Measurements from ENCODE around the gene HEXIM2. TPM values are rescaled to one million over a fixed set of nuclear protein-coding genes. Genes with fewer than 3 reads are reported as not detected.

The HEXIM2 gene
- total RNA-seq, 2 experiments from 2014 or later = 5.3 to 5.6 TPM

GRCh38 chr17:45129940-45130680 lies 31.6 kb upstream of the HEXIM2 start:
- ChIA-PET POLR2A (no interaction called here), CTCF (interaction anchor here (1.2 to 2.9 kb wide), 3 partner anchors 44 to 210 kb away, joined by 3 to 8 read pairs (median 5); no protein-coding TSS in a partner anchor)
- intact Hi-C loops (cut with micrococcal nuclease) = loop anchor here (5.0 to 10.0 kb wide), 3 partner anchors 78 to 255 kb away; partner anchors contain the start of gene DCAKD
- Mint-ChIP-seq H3K9me3 (no peaks in the 10 kb centered on the region), H3K36me3 (no peaks in the 10 kb centered on the region), H3K4me1 (ENCODE audit: low read depth) (peaks cover 5% of the 10 kb centered on the region), H3K4me3 (no peak overlapping the region), H3K27ac (no peak overlapping the region), H3K27me3 (peaks cover 6% of the 10 kb centered on the region)
- DNase-seq = no peak

- Mint-ChIP-seq H3K27me3 (peaks cover 6% of the 10 kb centered on the region), H3K4me3 (peak overlapping the region; percentile 46), H3K4me1 (ENCODE audit: low read depth) (peaks cover 9% of the 10 kb centered on the region), H3K27ac (no peak overlapping the region), H3K9me3 (no peaks in the 10 kb centered on the region), H3K36me3 (no peaks in the 10 kb centered on the region)
- DNase-seq = no peak
- ChIA-PET CTCF (interaction anchor here (0.6 to 2.9 kb wide), 11 partner anchors 13 to 211 kb away, joined by 3 to 12 read pairs (median 3); no protein-coding TSS in a partner anchor), POLR2A (no interaction called here)
- intact Hi-C loops (cut with micrococcal nuclease) = loop anchor here (5.0 to 10.0 kb wide), 3 partner anchors 79 to 254 kb away; partner anchors contain the start of gene DCAKD
Measured at GRCh38 chr17:45130681-45131615, 30.7 kb upstream of the HEXIM2 start.

DNA sequence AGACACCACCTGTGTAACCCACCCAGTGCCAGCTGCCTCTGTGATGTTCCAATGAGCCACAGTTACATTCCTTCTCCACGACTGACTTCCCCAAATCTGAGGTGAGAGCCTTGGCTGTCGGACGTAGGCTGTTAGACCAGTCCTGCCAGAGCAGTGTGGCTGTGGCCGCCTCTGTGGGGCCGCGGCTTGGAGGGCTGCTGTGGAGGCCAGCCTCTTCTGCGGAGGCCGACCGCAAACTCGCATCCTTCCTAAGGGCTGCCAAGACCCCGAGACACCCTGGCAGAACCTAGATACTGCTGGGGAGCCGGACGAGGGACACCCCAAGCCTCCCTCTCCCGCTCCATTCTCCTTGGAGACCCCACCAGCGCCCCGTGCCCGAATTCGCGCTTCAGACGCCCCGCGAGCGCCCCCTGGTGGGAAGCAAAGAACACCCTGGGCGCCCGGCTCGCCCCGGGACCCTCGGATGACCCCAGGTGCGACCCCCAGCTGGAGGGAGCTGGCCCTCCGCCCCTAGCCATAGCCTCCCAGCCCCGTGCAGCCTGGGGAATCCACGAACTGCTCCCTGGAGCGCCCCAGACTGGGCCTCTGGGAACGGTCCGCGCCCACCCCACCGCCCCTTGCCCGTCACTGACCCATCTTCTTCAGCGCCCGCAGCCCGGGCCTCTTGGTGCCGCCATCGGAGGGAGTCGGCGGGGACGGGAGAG lies 29.9 kb upstream of the HEXIM2 start:
- Mint-ChIP-seq H3K4me3 (peak overlapping the region; percentile 46), H3K4me1 (ENCODE audit: low read depth) (peaks cover 13% of the 10 kb centered on the region), H3K27me3 (peaks cover 6% of the 10 kb centered on the region), H3K9me3 (no peaks in the 10 kb centered on the region), H3K27ac (no peak overlapping the region), H3K36me3 (no peaks in the 10 kb centered on the region)
- intact Hi-C loops (cut with micrococcal nuclease) = loop anchor here (2.0 to 10.0 kb wide), 4 partner anchors 79 to 357 kb away; partner anchors contain the start of gene DCAKD
- peak; percentile 55 for DNase-seq
- POLR2A ChIA-PET = no interaction called here
- CTCF ChIA-PET = interaction anchor here (0.6 to 2.9 kb wide), 12 partner anchors 13 to 211 kb away, joined by 3 to 12 read pairs (median 4); no protein-coding TSS in a partner anchor

GRCh38 chr17:45132320-45132571 lies 29.4 kb upstream of the HEXIM2 start, which contains the start of gene PLCD3:
TSS of gene PLCD3 (minus strand) at chr17:45132515. CDS start at chr17:45132410, 105 bp downstream.
- ChIA-PET POLR2A (no interaction called here), CTCF (interaction anchor here (1.0 to 8.0 kb wide), 8 partner anchors 17 to 212 kb away, joined by 3 to 335 read pairs (median 4); no protein-coding TSS in a partner anchor)
- Mint-ChIP-seq H3K36me3 (no peaks in the 10 kb centered on the region), H3K27me3 (peaks cover 6% of the 10 kb centered on the region), H3K9me3 (no peaks in the 10 kb centered on the region), H3K27ac (no peak within 1 kb of the TSS), H3K4me3 (peak within 1 kb of the TSS; percentile 84), H3K4me1 (ENCODE audit: low read depth) (peaks cover 13% of the 10 kb centered on the region)
- intact Hi-C loops (cut with micrococcal nuclease) = loop anchor here (2.0 to 10.0 kb wide), 4 partner anchors 80 to 357 kb away; partner anchors contain the start of gene DCAKD
- DNase-seq = no peak

DNA sequence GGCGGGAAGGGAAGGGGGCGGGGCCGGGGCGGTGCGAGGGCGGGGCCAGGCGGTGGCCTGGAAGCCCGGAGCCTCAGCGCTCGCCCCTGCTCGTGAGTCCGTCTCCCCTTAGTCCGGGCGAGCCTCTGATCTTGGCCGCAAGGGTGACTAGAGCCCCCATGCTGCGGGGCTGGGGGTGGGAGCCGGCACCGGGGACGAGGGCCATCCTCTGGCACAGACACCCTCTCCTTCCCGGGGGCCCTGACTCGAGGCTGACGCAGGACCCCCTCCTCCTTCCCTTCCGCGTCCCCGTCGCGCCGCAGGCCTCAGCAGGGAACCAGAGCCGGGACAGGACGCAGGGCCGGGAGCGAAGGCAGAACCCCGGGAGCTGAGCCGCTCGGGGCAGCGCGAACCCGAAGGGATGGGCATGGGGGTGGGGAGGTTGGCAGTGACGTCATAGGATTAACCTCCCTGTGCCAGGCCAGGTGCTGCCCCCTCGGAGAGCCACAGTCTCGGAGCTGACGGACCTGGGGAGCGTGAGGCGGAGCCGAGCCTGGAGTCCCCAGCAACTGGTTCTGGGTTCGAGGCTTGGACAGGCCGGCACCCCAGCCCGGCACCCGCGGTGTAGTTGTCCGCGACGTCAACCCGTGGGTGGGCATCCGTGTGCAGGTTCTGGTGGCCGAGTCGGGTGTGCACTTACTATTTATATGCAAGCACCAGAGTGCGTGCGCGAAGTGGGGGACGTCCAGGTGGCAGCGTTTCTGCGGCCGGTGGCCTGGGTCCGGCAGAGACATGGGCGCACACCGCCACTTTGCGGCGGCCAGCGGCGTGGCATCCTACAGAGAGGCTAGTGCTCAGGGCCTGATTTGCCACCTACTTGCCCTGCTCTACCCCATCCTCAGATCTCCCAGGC lies 28.9 kb upstream of the HEXIM2 start:
- DNase-seq = peak; percentile 80
- H3K9me3 Mint-ChIP-seq = no peaks in the 10 kb centered on the region
- CTCF ChIA-PET = interaction anchor here (0.6 to 8.0 kb wide), 11 partner anchors 17 to 357 kb away, joined by 3 to 335 read pairs (median 3); no protein-coding TSS in a partner anchor
- intact Hi-C loops (cut with micrococcal nuclease) = loop anchor here (2.0 to 10.0 kb wide), 4 partner anchors 81 to 358 kb away; partner anchors contain the start of gene DCAKD
- H3K36me3 Mint-ChIP-seq = no peaks in the 10 kb centered on the region
- H3K27ac Mint-ChIP-seq = no peak overlapping the region
- peaks cover 13% of the 10 kb centered on the region for H3K4me1 Mint-ChIP-seq (ENCODE audit: low read depth)
- POLR2A ChIA-PET = no interaction called here
- H3K27me3 Mint-ChIP-seq = peaks cover 6% of the 10 kb centered on the region
- peak overlapping the region; percentile 84 for H3K4me3 Mint-ChIP-seq

DNA sequence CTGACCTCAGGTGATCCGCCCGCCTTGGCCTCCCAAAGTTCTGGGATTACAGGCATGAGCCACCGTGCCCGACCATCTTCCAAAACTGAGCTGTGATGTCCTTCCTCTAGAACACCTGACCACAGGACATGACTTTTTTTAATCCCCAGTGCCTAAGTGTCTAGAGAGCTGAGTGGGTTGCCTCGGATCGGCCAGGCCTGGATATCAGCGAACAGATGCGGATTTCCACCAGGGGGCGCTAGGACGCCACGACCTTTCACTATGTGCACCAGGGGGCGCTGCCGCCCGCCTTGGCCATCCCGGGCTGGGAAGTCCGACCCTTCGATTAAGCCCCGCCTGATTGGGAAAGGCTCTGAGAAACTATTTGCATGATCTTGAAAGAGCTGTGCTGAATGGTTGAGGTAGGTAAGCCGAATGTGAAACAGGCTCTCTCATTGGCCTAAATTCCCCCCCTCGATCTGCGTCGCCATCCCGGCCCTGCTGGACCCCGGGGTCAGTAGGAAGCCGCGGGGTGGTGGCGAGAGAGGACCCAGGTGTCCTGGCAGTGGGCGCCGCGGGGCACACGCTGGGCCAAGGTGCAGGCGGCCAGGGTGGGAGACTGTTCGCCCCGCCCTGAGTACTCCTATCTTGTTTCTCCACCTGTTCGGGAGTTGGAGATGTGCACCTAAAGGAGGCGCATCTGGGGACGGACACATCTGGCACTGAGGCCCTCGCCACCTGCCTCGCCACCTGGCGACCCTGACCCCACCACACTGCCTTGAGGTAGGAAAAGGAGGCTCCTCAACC lies 26.3 kb upstream of the HEXIM2 start, which contains the start of gene ACBD4:
TSS of gene ACBD4 (plus strand) at position 496 of the 786 bp plus-strand sequence. CDS start 458 bp downstream, outside the sequence.
- POLR2A ChIA-PET = interaction anchor here (0.9 to 2.1 kb wide), 5 partner anchors 14 to 96 kb away, joined by 3 to 38 read pairs (median 5); partner anchors contain the start of genes HEXIM1 and HEXIM2
- peak within 1 kb of the TSS; percentile 67 for H3K27ac Mint-ChIP-seq
- peaks cover 5% of the 10 kb centered on the region for H3K27me3 Mint-ChIP-seq
- H3K4me1 Mint-ChIP-seq (ENCODE audit: low read depth) = peaks cover 13% of the 10 kb centered on the region
- intact Hi-C loops (cut with micrococcal nuclease) = loop anchor here (1.0 to 10.0 kb wide), 4 partner anchors 13 to 249 kb away; partner anchors contain the start of genes HEXIM1 and NMT1
- peak; percentile 98 for DNase-seq
- CTCF ChIA-PET = interaction anchor here (0.6 to 8.0 kb wide), 88 partner anchors 9 to 903 kb away, joined by 3 to 335 read pairs (median 5); partner anchors contain the start of genes DCAKD, EFTUD2, FMNL1 and GPATCH8
- H3K36me3 Mint-ChIP-seq = no peaks in the 10 kb centered on the region
- H3K9me3 Mint-ChIP-seq = no peaks in the 10 kb centered on the region
- peak within 1 kb of the TSS; percentile 83 for H3K4me3 Mint-ChIP-seq

DNA sequence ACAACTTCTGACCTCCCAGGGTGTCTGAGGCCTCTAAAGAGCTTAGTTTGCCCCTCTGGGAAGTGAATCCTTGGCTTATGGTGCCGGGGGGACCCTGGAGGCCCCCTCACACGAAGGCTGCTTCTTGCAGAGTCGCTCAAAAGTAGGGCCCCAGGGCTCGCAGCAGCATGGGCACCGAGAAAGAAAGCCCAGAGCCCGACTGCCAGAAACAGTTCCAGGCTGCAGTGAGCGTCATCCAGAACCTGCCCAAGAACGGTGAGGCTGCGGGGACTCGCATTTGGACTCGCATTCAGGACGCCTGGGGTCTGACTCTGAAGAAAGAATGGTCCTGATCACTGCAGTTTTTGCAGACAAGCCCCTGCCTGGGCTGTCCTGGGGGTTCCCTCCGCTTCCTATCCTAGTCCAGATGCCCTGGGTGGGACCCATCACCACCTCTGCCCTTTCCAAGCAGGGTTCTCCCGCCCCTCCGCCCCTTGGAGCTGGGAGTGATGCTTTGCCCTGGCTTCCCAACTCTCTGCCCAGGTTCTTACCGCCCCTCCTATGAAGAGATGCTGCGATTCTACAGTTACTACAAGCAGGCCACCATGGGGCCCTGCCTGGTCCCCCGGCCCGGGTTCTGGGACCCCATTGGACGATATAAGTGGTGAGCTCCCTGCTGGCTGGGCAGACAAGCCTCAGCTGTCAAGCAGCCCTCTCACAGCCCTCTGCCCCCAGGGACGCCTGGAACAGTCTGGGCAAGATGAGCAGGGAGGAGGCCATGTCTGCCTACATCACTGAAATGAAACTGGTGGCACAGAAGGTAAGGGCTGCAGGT lies 25.5 kb upstream of the HEXIM2 start:
- Mint-ChIP-seq H3K9me3 (no peaks in the 10 kb centered on the region), H3K4me3 (peak overlapping the region; percentile 83), H3K36me3 (peaks cover 1% of the 10 kb centered on the region), H3K4me1 (ENCODE audit: low read depth) (peaks cover 14% of the 10 kb centered on the region), H3K27ac (peak overlapping the region; percentile 67), H3K27me3 (peaks cover 1% of the 10 kb centered on the region)
- DNase-seq = peak; percentile 18
- intact Hi-C loops (cut with micrococcal nuclease) = loop anchor here (1.0 to 10.0 kb wide), 4 partner anchors 12 to 249 kb away; partner anchors contain the start of genes HEXIM1 and NMT1
- CTCF ChIA-PET = interaction anchor here (0.6 to 8.0 kb wide), 85 partner anchors 8 to 904 kb away, joined by 3 to 335 read pairs (median 5); partner anchors contain the start of genes DCAKD, EFTUD2, FMNL1 and GPATCH8
- POLR2A ChIA-PET = interaction anchor here (0.9 to 2.1 kb wide), 5 partner anchors 13 to 95 kb away, joined by 3 to 38 read pairs (median 5); partner anchors contain the start of genes HEXIM1 and HEXIM2

DNA sequence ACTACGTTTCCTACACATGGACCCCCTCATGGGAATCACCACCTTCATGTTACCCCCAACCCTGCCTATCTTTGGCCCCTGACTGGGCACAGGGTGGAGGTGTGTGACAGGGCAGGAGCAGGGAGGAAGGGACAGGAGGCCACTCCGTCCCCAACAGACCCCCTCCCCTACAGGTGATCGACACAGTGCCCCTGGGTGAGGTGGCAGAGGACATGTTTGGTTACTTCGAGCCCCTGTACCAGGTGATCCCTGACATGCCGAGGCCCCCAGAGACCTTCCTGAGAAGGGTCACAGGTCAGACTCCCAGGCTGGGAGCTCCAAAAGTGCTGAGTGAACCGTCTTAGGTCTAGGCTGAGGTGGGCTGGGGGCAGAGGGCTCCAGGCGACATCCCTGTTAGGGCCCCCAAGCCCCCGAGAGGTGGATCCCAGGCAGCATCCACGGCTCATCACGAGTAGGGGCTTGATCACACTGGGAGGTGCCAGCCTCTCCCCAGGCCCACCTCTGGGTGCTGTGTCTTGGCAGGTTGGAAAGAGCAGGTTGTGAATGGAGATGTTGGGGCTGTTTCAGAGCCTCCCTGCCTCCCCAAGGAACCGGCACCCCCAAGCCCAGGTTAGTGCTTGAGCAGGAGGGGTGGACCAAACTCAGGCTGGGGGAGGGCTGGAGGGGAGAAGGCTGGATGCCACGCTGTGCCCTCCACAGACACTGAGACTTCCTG lies 24.7 kb upstream of the HEXIM2 start:
- intact Hi-C loops (cut with micrococcal nuclease) = loop anchor here (10.0 kb wide), 1 partner anchor 248 kb away; no protein-coding TSS in a partner anchor
- Mint-ChIP-seq H3K36me3 (peaks cover 1% of the 10 kb centered on the region), H3K27me3 (no peaks in the 10 kb centered on the region), H3K4me3 (peak overlapping the region; percentile 83), H3K4me1 (ENCODE audit: low read depth) (peaks cover 18% of the 10 kb centered on the region), H3K9me3 (no peaks in the 10 kb centered on the region), H3K27ac (no peak overlapping the region)
- ChIA-PET CTCF (interaction anchor here (2.3 to 8.0 kb wide), 3 partner anchors 15 to 92 kb away, joined by 43 to 335 read pairs (median 316); partner anchors contain the start of gene HEXIM1), POLR2A (interaction anchor here (1.0 to 2.1 kb wide), 2 partner anchors 11 to 12 kb away, joined by 3 to 38 read pairs; partner anchors contain the start of gene HEXIM1)
- DNase-seq = no peak

Measured in activated CD4-positive, alpha-beta memory T cell treated with anti-CD3 and anti-CD28 coated beads for 36 hours (primary cell).